ENCODE measurements around the gene LRRC34.

DNA sequence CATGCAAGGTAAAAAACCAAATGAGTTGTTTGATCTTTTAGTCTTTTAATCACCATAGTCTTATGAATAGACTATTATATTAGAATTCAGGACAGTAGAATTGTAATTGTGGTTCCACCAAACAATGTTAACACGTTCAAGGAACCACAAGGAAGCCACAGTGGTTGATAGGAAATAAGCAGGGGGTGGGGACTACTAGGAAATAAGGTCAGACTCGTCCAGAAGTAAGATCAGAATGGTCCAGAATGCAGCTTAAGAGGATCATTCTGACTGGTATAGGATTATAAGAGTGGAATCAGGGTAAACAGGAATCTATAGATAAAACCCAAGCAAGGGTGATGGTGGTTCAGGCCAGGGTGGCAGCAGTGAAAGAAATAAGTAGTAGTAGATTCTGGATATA lies 32.0 kb downstream of the LRRC34 start:
- TF ChIP-seq POLR2A (IDR thresholded peaks at IDR 0.05; ENCODE audit: low read depth, low read length) = no peak
- no peak for TF ChIP-seq POLR2AphosphoS5 (IDR thresholded peaks at IDR 0.05; ENCODE audit: low read depth, low read length)
- no peak for TF ChIP-seq SPI1 (IDR thresholded peaks at IDR 0.05; ENCODE audit: low read depth, low read length)
- no peak for TF ChIP-seq TAF1 (IDR thresholded peaks at IDR 0.05; ENCODE audit: low read depth, low read length)
- TF ChIP-seq POU2F2 (IDR thresholded peaks at IDR 0.05; ENCODE audit: low read depth, low read length) = no peak
